Natural killer cell (primary cell): ENCODE measurements around the gene USP6NL. TPM values are rescaled to one million over a fixed set of nuclear protein-coding genes. Genes with fewer than 3 reads are reported as not detected.

ENCODE experiments used
- ATAC-seq, 3 donors: fragments of 150-1000 bp in 2 of 3; fragments of 200-7000 bp in 1 of 3; cut with Tn5 transposase; 1 replicate in 1 of 3; 2 replicates in 2 of 3; pipeline ENCODE4 v1.10.0; 2021; ENCODE audit warnings: mild to moderate bottlenecking in 2 of 3, moderate library complexity in 2 of 3
- DNase-seq, 2 donors: peaks; one replicate each; pipeline versions ENCODE4 v3.0.0 to v3.0.0-alpha.2; 2013 to 2021; ENCODE audit warnings: mixed read lengths in 1 of 2
- H3K27ac ChIP-seq: one replicate; pipeline ENCODE4 v1.5.1; 2013; ENCODE audit warnings: mild to moderate bottlenecking, low read length
- H3K27me3 ChIP-seq: one replicate; pipeline ENCODE4 v1.6.1; 2013; ENCODE audit warnings: low read length; ENCODE audit not compliant: control insufficient read depth, insufficient read depth
- H3K36me3 ChIP-seq: one replicate; pipeline ENCODE4 v1.6.1; 2013; ENCODE audit warnings: low read length; ENCODE audit not compliant: control insufficient read depth, insufficient read depth
- H3K4me1 ChIP-seq: one replicate; pipeline ENCODE4 v1.6.1; 2013; ENCODE audit warnings: low read length; ENCODE audit not compliant: control insufficient read depth, insufficient read depth
- H3K4me3 ChIP-seq: one replicate; pipeline ENCODE4 v1.5.1; 2013; ENCODE audit warnings: low read length
- H3K9me3 ChIP-seq: one replicate; pipeline ENCODE4 v1.6.1; 2013; ENCODE audit warnings: low read length; ENCODE audit not compliant: control insufficient read depth, insufficient read depth
- H3K27ac Mint-ChIP-seq, 2 donors: one replicate each; pipeline ENCODE4 v1.8.0; 2022; ENCODE audit warnings: mild to moderate bottlenecking in 2 of 2, mixed read lengths in 2 of 2, moderate library complexity in 1 of 2
- H3K27me3 Mint-ChIP-seq, 2 donors: one replicate each; pipeline ENCODE4 v1.8.0; 2022; ENCODE audit warnings: low read depth in 2 of 2, mixed read lengths in 2 of 2
- H3K36me3 Mint-ChIP-seq: one replicate; pipeline ENCODE4 v1.8.0; 2022; ENCODE audit warnings: mixed read lengths
- H3K4me1 Mint-ChIP-seq, 2 donors: one replicate each; pipeline ENCODE4 v1.8.0; 2022; ENCODE audit warnings: mixed read lengths in 2 of 2
- H3K4me3 Mint-ChIP-seq: one replicate; pipeline ENCODE4 v1.8.0; 2022; ENCODE audit warnings: mild to moderate bottlenecking, moderate library complexity, mixed read lengths
- H3K9me3 Mint-ChIP-seq, 2 donors: one replicate each; pipeline ENCODE4 v1.8.0; 2022; ENCODE audit warnings: mixed read lengths in 2 of 2
- WGBS: methylation state at CpG from one replicate; pipeline ENCODE4 v1.1.7; 2013; ENCODE audit warnings: missing lambda C conversion rate; ENCODE audit not compliant: insufficient coverage; 5-methylcytosine and 5-hydroxymethylcytosine counted together
- intact Hi-C: fragments of 100-400 bp; cut with micrococcal nuclease; formaldehyde crosslinking; loops from one replicate; pipeline ENCODE4 v1.14.2; 2022
- total RNA-seq, 4 donors: library from RNA; stranded (reverse); fragments of 120-200 nt in 1 of 4; gene quantifications; one replicate each; pipeline versions ENCODE4 v1.2.3 to v1.2.4, GENCODE V29; 2013 to 2022
- TF ChIP-seq, protein P1 (sequence below): fragments of 200-600 bp; IDR thresholded peaks from one replicate; pipeline ENCODE4 v1.8.0; 2022; ENCODE audit warnings: antibody characterized with exemption

The USP6NL gene
- total RNA-seq, 3 donors from 2014 or later (not counting 1 experiment from before 2014, with no cell fraction given): 2.3 to 3.7 (median 2.5) TPM

DNA sequence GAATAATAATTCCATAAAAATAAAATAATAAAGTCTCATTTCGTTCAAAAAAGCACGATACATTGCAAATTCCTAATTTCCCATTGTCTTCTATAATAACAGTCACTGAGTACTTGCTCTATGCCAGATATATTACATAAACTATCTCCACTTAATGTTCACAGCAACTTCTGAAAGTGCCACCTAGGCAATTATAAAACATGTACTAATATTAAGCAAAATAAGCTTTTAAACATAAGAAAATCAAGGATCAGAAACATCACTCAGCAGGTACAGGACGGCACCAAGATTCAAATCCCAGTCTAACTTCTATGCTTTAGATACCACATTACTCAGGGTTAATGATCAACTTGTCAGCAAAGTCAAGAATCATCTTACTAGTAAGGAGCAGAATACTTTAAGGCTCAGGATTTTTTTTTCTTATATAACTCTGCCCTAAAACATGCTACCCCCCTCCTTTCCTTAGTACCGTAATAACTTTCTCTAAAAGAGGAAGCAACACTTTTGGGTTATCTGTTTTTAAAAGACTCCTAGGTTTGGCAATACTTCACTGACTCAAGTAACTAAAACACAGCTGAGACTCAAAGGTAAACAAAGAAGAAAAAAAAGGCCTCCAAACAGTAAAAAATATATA is 51.3 kb downstream of the USP6NL start:
- Histone ChIP-seq H3K27ac (peak overlapping the region; percentile 30), H3K36me3 (no peaks in the 10 kb centered on the region), H3K4me3 (no peak overlapping the region), H3K4me1 (no peaks in the 10 kb centered on the region), H3K9me3 (no peaks in the 10 kb centered on the region), H3K27me3 (no peaks in the 10 kb centered on the region)
- Mint-ChIP-seq H3K36me3 (no peaks in the 10 kb centered on the region), H3K9me3 (no peaks in the 10 kb centered on the region), H3K27me3 (no peaks in the 10 kb centered on the region), H3K4me1 (no peaks in the 10 kb centered on the region), H3K27ac (no peak overlapping the region), H3K4me3 (no peak overlapping the region)
- ATAC-seq (no peak), DNase-seq (no peak)
- intact Hi-C loops: no loop called here
- WGBS: 85% methylated on average over 4 of the region's 4 CpGs
- TF ChIP-seq, protein P1, sequence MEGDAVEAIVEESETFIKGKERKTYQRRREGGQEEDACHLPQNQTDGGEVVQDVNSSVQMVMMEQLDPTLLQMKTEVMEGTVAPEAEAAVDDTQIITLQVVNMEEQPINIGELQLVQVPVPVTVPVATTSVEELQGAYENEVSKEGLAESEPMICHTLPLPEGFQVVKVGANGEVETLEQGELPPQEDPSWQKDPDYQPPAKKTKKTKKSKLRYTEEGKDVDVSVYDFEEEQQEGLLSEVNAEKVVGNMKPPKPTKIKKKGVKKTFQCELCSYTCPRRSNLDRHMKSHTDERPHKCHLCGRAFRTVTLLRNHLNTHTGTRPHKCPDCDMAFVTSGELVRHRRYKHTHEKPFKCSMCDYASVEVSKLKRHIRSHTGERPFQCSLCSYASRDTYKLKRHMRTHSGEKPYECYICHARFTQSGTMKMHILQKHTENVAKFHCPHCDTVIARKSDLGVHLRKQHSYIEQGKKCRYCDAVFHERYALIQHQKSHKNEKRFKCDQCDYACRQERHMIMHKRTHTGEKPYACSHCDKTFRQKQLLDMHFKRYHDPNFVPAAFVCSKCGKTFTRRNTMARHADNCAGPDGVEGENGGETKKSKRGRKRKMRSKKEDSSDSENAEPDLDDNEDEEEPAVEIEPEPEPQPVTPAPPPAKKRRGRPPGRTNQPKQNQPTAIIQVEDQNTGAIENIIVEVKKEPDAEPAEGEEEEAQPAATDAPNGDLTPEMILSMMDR: no peak

DNA sequence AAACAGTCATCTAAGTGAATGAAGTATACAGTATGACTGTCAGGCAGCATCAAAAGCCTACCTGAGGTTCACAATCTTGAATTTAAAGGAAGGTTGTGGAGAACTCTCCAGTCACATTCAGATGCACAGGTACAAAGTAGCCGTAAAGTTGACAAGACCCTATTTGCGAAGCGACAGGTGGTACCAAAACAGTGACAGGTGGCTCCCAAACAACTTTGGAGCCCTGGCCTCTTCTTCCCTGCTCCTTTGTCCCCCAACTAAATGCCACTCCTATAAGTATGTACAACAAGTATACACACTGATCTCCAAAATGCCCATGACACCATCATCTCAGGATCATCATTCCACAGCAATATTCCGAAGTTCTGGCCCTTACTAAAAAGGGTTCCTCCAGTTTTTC is 53.5 kb downstream of the USP6NL start:
- DNase-seq (no peak), ATAC-seq (no peak)
- WGBS: 96% methylated on average over 4 of the region's 4 CpGs
- Histone ChIP-seq H3K9me3 (no peaks in the 10 kb centered on the region), H3K36me3 (no peaks in the 10 kb centered on the region), H3K4me3 (no peak overlapping the region), H3K4me1 (peaks cover 3% of the 10 kb centered on the region), H3K27ac (no peak overlapping the region), H3K27me3 (no peaks in the 10 kb centered on the region)
- no peak overlapping the region for H3K27ac Mint-ChIP-seq
- intact Hi-C loops: no loop called here
- H3K27me3 Mint-ChIP-seq: no peaks in the 10 kb centered on the region
- H3K36me3 Mint-ChIP-seq: no peaks in the 10 kb centered on the region
- H3K4me3 Mint-ChIP-seq: no peak overlapping the region
- H3K4me1 Mint-ChIP-seq: peaks cover 7% of the 10 kb centered on the region in 2 donors
- no peaks in the 10 kb centered on the region for H3K9me3 Mint-ChIP-seq
- TF ChIP-seq, protein P1: no peak

DNA sequence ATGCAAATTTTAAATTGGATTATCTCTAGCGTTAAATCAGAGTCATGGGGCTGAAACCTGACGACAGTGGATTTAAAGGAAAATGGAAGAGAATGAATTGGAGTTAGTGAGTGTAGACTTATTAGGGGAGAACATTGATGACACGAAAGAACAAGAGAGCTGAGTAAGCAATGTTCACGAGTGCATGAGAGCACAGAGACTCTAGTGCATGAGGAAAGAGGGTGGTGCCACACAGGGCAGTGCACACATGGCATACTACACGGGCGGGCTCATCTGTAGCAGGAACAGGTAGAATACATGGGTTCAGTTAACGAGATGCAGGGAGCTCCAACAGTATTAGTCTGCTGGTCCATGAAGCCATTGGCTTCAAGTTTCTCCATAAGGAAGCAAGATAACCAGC is 53.9 kb downstream of the USP6NL start:
- no peak for ATAC-seq
- H3K4me3 Mint-ChIP-seq: no peak overlapping the region
- H3K27me3 ChIP-seq: no peaks in the 10 kb centered on the region
- no peak overlapping the region for H3K4me3 ChIP-seq
- WGBS: 80% methylated on average over 7 of the region's 7 CpGs
- intact Hi-C loops: no loop called here
- H3K36me3 Mint-ChIP-seq: no peaks in the 10 kb centered on the region
- TF ChIP-seq, protein P1: no peak
- H3K27me3 Mint-ChIP-seq: no peaks in the 10 kb centered on the region
- H3K36me3 ChIP-seq: no peaks in the 10 kb centered on the region
- no peak for DNase-seq
- no peaks in the 10 kb centered on the region for H3K9me3 ChIP-seq
- H3K4me1 ChIP-seq: peaks cover 3% of the 10 kb centered on the region
- no peaks in the 10 kb centered on the region for H3K9me3 Mint-ChIP-seq
- peaks cover 7% of the 10 kb centered on the region in 2 donors for H3K4me1 Mint-ChIP-seq
- no peak overlapping the region for H3K27ac ChIP-seq
- H3K27ac Mint-ChIP-seq: no peak overlapping the region

DNA sequence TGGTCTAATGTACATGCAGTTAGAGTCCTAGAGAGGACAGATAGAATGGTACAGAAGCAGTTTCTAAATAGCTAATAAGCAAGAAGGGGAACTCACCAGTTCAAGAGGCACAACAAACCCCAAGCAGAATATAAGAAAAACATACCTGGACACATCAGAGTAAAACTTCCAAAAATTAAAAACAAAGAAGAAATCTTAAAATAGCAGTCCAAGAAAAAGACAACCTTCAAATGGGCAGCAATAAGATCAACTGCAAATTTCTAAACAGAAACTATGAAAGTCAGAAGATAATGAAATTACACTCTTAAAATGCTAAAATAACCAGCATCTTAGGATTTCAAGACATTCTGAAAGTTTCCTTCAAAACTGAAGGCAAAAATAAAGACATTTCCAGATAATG is 55.9 kb downstream of the USP6NL start:
- DNase-seq (no peak), ATAC-seq (no peak)
- Mint-ChIP-seq H3K36me3 (no peaks in the 10 kb centered on the region), H3K9me3 (no peaks in the 10 kb centered on the region), H3K27me3 (no peaks in the 10 kb centered on the region), H3K4me3 (no peak overlapping the region), H3K27ac (no peak overlapping the region), H3K4me1 (peaks cover 7% of the 10 kb centered on the region in 2 donors)
- no peaks in the 10 kb centered on the region for H3K9me3 ChIP-seq
- TF ChIP-seq, protein P1: no peak
- intact Hi-C loops: no loop called here
- no peak overlapping the region for H3K27ac ChIP-seq
- no peaks in the 10 kb centered on the region for H3K36me3 ChIP-seq
- no peaks in the 10 kb centered on the region for H3K27me3 ChIP-seq
- peaks cover 3% of the 10 kb centered on the region for H3K4me1 ChIP-seq
- H3K4me3 ChIP-seq: no peak overlapping the region
